ENCODE data around the gene HPCAL1.

- no peak for TF ChIP-seq CTCF (conservative IDR thresholded peaks at IDR 0.05; ENCODE audit: low read length)
- no peak for TF ChIP-seq EZH2phosphoT487 (IDR thresholded peaks at IDR 0.05; ENCODE audit: borderline replicate concordance)
These were observed 71.7 kb downstream of the HPCAL1 start for GRCh38 chr2:10374362-10374943.

Data from Loucy (cell line).